OCI-M2 (cell line): Measurements from ENCODE around the gene RICTOR.

Experiments
- DNase-seq: peaks from one replicate; lab custom pipeline; 2025; ENCODE audit not compliant: unreplicated experiment; lab: John Stamatoyannopoulos, UW

Gene RICTOR

GRCh38 chr5:39100301-39100850 lies 26.2 kb upstream of the RICTOR start:
- DNase-seq, result no peak

GRCh38 chr5:39099831-39100230 lies 25.6 kb upstream of the RICTOR start:
- DNase-seq, result no peak

- DNase-seq, result no peak
These were observed 19.2 kb upstream of the RICTOR start for GRCh38 chr5:39093352-39093751.

GRCh38 chr5:39092581-39093351 lies 18.6 kb upstream of the RICTOR start:
- DNase-seq, result no peak

- DNase-seq, result no peak
These were observed 17.9 kb upstream of the RICTOR start for GRCh38 chr5:39091940-39092580.

- DNase-seq, result no peak
These were observed 9.8 kb upstream of the RICTOR start for GRCh38 chr5:39083968-39084367.

GRCh38 chr5:39082995-39083394 lies 8.8 kb upstream of the RICTOR start:
- DNase-seq, result no peak

- DNase-seq, result no peak
These were observed 6.5 kb upstream of the RICTOR start for GRCh38 chr5:39080597-39081204.

GRCh38 chr5:39080168-39080567 lies 6.0 kb upstream of the RICTOR start:
- DNase-seq, result no peak

GRCh38 chr5:39079147-39079546 lies 4.9 kb upstream of the RICTOR start:
- no peak for DNase-seq

GRCh38 chr5:39076757-39077728 lies 2.8 kb upstream of the RICTOR start:
- peak; percentile 39 for DNase-seq

GRCh38 chr5:39076101-39076756 lies 2.0 kb upstream of the RICTOR start:
- DNase-seq, result no peak

GRCh38 chr5:39073767-39074016 lies 507 bp downstream of the RICTOR start:
- no peak for DNase-seq

- peak; percentile 43 for DNase-seq
These were observed 1.1 kb downstream of the RICTOR start for GRCh38 chr5:39072925-39073766.

- no peak for DNase-seq
These were observed 6.1 kb downstream of the RICTOR start for GRCh38 chr5:39068099-39068498.

- DNase-seq, result no peak
These were observed 9.7 kb downstream of the RICTOR start for GRCh38 chr5:39064450-39064849.

GRCh38 chr5:39063037-39063436 lies 11.2 kb downstream of the RICTOR start:
- no peak for DNase-seq

GRCh38 chr5:39062530-39062929 lies 11.7 kb downstream of the RICTOR start:
- DNase-seq, result no peak

GRCh38 chr5:39062104-39062503 lies 12.1 kb downstream of the RICTOR start:
- DNase-seq, result no peak

GRCh38 chr5:39059064-39059463 lies 15.1 kb downstream of the RICTOR start:
- DNase-seq, result no peak
